Epithelial cell of prostate (primary cell): ENCODE data around the gene DDX3X.
"Not testable (repeated sequence)": the region's sequence is repeated elsewhere in the genome, so short reads cannot be mapped to it uniquely, and the experiment has no call there.

ENCODE experiments used
- DNase-seq: peaks from one replicate; pipeline ENCODE4 v3.0.0-alpha.2; 2011; ENCODE audit warnings: low read depth, low spot score
- H3K27ac ChIP-seq: fragments of 450-650 bp; 2 replicates; pipeline ENCODE4 v1.5.1; 2017; ENCODE audit warnings: mild to moderate bottlenecking

Gene DDX3X

DNA sequence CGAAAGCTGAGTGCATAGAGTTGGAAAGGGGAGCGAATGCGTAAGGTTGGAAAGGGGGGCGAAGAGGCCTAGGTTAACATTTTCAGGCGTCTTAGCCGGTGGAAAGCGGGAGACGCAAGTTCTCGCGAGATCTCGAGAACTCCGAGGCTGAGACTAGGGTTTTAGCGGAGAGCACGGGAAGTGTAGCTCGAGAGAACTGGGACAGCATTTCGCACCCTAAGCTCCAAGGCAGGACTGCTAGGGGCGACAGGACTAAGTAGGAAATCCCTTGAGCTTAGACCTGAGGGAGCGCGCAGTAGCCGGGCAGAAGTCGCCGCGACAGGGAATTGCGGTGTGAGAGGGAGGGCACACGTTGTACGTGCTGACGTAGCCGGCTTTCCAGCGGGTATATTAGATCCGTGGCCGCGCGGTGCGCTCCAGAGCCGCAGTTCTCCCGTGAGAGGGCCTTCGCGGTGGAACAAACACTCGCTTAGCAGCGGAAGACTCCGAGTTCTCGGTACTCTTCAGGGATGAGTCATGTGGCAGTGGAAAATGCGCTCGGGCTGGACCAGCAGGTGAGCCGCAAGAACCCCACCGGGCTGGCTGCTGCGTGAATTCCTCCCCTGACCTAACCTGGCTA lies at the start of gene DDX3X:
Gene DDX3X, plus strand, starts transcription at position 419 of the 619 bp plus-strand sequence. Its CDS starts 91 bp downstream, at position 510.
- peak within 1 kb of the TSS; percentile 97 for H3K27ac ChIP-seq
- DNase-seq = peak; percentile 60

DNA sequence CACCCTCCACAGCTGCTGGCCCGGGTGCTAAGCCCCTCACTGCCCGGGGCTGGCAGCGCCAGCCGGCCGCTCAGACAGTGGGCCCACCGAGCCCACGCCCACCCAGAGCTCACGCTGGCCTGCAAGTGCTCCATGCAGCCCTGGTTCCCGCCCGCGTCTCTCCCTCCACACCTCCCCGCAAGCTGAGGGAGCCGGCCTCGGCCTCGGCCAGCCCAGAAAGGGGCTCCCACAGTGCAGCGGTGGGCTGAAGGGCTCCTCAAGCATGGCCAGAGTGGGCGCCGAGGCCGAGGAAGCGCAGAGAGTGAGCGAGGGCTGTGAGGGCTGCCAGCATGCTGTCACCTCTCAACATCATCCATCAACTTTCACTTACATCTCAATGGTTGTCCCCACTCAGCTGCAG lies 48.0 kb upstream of the DDX3X start:
- not testable (repeated sequence) for DNase-seq, H3K27ac ChIP-seq

DNA sequence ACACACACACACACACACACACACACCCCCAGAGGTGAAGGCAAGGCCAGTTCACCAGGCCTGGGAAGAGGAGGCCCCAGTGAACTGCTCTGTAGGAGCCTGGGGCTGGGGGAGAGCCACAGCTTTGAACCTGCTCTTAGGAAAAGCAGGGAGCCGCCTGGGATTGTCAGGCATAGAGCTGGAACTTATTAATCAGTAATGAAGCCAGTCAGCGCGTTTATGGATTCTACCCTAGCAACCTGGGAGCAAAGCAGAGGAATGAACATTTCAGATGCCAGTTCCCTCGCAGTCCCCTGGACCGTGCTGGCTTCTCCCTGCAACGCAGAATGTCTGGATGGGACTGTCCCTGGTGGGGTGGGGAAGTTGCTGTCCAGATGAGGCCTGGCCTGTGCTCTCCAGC lies 45.3 kb upstream of the DDX3X start:
- H3K27ac ChIP-seq = no peak overlapping the region
- DNase-seq = no peak

DNA sequence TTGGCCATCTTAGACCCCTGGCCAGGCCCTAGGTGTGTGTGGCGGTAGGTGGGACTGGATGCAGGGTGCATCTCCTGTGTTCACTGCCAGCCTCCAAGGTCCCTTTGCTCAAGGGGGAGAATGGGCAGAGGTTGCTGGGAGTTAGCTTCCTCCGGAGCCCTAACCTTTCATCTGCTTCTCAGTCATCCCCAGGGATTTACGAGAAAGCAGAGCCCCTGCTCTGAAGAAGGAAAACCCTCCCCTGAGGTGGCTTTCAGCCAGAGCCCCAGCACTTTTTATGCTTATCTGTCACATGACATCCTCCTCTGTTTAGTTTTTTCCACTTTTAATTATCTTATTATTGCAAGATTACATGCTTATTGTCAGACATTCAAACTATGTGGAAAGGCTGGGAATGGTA lies 44.9 kb upstream of the DDX3X start:
- DNase-seq = no peak
- H3K27ac ChIP-seq = no peak overlapping the region

DNA sequence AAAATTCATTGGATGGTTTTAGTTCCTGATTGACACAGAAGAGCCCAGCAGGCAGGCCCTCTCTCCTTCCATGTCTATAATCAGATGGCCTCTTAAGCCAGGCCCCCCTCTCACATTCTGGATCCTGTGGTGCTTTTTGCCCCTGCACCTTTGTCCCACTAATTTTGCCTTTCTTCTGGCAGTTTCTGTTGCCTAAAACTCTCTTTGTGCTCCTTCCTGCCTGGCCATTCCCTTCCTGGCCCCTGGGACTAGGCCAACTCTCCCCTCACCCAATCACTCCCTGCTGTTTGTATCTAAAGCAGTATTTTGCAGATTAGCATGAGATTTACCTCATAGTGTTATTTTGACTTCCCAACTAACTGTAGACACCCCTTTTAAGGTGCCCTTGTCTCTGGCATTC lies 42.7 kb upstream of the DDX3X start:
- DNase-seq = no peak
- H3K27ac ChIP-seq = no peak overlapping the region

DNA sequence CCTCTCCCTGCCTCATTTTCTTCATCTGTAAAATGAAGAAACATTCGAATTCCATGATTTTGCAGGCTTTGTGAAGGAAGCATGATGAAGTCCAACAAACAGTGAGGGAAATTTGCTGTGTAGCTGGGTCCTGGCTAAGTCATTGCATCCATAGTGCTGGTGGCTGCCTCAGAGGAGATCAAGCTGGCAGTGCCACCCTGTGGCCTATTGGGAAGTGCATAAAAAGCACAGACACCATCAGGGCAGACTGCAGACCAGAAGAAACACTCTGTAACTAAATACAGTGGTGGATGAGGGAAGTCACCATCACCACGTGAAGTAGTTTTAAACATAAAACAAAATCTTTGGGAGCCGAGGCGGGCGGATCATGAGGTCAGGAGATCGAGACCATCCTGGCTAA lies 40.7 kb upstream of the DDX3X start:
- no peak for DNase-seq
- no peak overlapping the region for H3K27ac ChIP-seq

DNA sequence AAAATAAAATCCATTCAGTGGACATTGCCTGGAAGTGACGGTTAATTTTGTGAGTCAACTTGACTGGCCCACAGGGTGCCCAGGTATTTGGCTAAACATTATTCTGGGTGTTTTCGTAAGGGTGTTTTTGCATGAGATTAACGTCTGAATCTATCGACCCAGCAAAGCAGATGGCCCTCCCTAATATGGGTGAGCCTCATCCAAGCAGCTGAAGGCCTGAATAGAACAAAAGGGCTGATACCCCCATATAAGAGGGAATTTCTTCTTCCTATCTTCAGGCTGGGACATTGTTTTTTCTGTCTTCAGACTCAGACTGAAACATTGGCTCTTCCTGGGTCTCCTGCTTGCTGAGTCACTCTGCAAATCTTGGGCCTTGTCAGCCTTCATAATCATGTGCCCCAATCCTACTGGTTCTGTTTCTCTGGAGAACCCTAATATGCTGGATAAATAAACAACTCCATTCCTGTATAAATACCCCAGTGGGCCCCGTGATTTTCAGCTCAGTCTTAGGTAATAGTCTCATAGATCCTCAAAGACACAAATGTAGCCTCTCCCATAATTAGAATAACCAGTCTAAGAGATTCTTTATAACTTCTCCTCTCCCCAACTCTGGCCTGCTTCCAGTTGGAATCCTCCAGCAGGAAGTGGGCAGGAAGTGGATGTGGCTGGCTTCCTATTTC lies 33.1 kb upstream of the DDX3X start:
- H3K27ac ChIP-seq = peak overlapping the region; percentile 49
- peak; percentile 3 for DNase-seq

DNA sequence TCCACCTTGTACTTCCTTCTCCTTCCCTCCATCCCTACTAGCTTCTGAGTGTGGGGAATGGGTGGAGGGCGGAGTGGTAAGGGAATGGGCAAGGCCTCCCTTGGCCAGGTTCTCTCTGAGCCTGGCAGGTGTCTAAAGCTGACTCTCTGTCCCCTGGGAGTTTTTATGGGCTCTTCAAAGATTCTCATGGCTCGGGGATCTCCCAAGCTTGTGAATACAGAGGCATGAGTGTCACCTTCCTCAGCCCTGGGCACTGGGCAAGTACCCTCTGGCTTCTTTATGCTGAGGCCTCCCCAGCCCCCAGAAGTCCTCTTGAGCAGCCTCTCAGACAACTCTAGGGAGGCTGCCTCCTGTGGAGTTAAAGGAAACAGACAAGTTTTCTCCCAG lies 32.5 kb upstream of the DDX3X start:
- peak overlapping the region; percentile 49 for H3K27ac ChIP-seq
- no peak for DNase-seq

DNA sequence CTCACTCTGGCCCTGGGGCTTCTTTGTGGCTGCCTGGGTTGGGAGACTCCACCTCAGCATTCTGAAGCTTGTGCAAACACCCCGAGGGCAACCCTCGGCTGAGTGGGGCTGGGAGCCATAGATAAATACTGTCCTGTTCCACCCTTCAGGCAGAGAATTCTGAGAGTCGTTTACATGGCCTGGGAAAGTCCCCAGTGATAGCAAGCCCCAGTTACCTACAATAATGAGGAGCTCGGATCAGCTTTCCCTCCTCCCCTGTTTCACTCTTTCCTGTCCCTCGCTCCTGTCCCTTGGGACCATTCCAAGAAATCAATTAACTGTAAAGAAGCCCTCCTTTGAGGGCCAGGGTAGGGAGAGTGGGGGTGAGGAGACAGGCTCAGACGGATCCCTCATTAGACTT lies 31.6 kb upstream of the DDX3X start:
- DNase-seq = peak; percentile 16
- H3K27ac ChIP-seq = peak overlapping the region; percentile 49

DNA sequence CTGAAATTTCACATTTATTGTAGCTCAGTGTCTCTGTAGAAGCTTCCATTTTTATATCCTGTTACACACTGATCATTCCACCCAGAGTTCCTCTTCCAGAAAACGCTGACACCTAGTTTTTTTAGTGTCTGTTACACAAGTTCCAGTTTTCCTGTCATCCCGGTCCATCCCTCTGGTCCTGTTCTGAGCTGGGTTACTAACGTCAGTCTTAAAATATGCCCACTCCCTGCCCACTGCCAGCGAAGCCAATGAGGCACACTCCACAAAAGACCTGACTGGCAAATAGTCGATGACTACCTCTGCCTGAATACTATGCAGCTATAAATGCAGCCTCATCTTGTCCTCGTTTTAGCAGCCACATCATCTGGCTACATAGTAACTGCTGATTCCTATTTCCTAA lies 30.9 kb upstream of the DDX3X start:
- H3K27ac ChIP-seq = peak overlapping the region; percentile 49

DNA sequence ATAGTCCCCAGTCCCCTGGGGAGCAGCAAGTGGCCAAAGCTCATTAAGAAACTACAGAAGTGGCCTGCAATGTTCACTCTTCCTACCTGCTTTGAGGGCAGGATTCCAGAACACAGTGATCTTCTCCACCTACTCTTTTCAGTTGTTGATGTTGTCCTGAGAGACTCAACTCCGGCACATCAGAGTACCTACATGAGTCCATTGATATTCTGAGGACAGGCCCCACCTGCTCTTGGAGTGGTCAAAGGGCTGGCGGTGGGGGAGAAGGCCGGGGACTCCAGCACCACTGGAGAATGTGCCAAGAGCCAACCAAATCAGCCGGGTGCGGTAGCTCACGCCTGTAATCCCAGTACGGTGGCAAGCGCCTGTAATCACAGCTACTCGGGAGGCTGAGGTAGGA lies 29.8 kb upstream of the DDX3X start:
- no peak overlapping the region for H3K27ac ChIP-seq
- no peak for DNase-seq

More for the DNA sequence above, 30.9 kb upstream of the DDX3X start:
- peak; percentile 34 for DNase-seq

DNA sequence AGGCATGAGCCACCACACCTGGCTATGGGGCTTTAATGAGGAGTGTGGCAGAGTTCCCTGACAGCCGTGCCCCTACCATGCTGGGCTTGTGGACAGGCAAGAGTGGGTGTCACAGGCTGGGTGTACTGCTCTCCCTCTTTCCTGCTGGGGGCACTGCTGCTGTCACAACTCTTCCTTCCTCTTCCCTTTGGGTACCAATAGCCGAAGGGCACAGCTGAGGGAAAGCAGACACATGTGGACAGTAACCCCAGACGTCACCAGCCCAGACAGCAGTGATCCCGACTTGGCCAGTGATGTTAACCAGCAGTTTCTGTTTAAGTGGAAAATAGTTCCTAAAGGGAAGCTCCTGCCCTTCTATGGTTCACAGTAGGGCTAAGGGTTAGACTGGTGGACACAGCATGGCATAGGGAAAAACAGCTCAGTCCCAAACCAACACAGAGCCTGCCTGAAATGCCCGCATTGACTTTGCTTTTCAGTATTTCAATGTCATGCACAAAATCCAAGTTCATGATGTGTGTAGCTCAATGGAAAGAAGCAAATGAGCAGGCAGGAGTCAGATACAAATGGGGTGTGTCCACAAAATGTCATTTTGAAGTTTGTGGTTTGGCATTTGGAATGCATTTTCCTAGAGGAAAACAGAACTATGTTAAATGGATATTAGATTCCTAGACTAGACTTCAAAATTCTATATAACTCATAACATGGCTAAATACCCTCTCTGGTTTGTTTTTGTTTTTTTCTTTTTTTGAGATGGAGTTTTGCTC lies 24.9 kb upstream of the DDX3X start:
- H3K27ac ChIP-seq = no peak overlapping the region
- DNase-seq = no peak

DNA sequence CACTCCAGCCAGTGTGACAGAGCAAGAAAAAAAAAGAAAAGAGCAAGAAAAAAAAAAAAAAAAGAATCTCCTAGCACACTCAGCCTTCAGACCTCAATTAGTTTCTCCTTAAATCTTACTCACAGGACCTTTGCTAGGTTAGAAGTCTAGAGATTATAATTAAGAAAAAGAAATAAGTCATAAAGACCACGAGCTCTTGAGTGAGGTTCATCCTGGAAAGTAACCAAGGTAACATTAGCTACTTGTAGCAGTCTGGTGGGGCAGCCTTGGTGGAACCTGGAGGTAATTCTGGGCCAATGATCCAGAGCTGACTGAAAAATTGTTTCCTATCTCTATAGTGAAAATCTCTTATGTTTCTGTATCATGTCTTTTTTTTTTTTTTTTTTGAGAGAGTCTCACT lies 21.2 kb upstream of the DDX3X start:
- DNase-seq = no peak
- H3K27ac ChIP-seq = no peak overlapping the region

DNA sequence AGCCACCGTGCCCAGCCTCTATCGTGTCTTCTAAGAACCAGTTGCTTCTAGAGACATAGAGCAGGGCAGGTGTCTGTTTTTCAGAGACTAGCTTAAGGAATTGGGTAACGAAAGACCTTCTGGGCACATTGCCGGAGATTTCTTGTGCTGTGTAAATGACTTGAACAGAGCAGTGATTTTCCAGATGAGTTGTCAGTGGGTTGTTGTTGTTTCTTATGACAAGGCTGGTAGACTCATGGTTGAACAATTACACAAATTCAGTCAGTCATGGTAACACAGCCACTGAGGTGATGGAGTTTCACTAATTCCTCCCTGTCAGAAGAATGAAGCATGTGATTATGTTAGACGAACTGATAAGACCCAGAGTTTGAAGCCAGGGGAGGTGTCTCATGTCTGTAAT lies 20.5 kb upstream of the DDX3X start:
- no peak overlapping the region for H3K27ac ChIP-seq
- no peak for DNase-seq

DNA sequence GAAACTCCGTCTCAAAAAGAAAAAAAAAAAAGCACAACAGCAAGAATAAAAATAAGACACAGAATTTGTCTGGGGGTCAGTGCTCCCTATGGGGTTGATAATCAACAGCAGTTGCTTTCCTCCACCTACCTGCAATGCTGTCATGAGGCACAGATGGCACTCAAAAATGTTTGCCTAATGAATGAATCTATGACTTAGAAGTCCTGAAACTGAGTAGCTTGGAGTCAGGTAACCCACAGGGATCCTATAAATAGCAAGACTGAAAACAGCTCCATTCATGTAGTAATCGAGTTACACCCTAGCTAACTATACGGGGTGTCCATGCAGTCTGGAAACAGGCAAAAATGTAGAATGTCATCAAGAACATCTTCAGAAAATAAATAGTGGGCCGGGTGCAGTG lies 19.8 kb upstream of the DDX3X start:
- no peak for DNase-seq
- no peak overlapping the region for H3K27ac ChIP-seq

DNA sequence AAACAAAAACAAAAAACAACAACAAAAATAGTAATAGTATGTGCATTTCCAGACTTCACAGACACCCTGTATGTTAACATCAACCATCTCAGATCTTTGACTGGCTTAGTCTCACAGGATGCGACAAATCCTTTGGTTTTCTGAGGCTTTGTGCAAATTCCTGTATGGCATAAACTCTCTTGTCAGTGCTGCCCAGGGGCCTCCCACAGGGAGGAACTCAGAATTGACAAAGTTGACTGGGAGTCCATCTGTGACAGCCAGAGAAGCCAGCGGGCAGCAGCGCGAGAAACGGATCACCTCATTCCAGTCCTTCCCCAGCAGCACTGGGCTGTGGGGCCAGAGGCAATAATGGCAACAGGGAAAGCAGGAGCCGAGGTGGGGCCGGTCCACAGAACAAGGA lies 19.1 kb upstream of the DDX3X start:
- no peak for DNase-seq
- no peak overlapping the region for H3K27ac ChIP-seq

DNA sequence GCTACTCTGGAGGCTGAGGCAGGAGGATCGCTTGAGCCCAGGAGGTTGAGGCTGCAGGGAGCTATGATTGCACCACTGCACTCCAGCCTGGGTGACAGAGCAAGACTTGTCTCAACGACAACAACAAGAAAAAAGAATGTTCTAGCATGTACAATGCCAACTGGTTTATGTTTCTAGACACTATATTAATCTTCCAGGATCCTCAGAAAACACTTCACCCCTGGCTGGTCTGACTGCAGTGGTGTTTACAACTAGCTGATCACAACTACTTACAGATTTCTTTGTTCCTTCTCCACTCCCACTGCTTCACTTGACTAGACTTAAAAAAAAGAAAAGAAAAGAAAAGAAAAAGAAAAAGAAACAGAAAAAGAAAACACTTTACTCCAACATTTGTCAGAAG lies 17.7 kb upstream of the DDX3X start:
- not testable (repeated sequence) for DNase-seq, H3K27ac ChIP-seq

DNA sequence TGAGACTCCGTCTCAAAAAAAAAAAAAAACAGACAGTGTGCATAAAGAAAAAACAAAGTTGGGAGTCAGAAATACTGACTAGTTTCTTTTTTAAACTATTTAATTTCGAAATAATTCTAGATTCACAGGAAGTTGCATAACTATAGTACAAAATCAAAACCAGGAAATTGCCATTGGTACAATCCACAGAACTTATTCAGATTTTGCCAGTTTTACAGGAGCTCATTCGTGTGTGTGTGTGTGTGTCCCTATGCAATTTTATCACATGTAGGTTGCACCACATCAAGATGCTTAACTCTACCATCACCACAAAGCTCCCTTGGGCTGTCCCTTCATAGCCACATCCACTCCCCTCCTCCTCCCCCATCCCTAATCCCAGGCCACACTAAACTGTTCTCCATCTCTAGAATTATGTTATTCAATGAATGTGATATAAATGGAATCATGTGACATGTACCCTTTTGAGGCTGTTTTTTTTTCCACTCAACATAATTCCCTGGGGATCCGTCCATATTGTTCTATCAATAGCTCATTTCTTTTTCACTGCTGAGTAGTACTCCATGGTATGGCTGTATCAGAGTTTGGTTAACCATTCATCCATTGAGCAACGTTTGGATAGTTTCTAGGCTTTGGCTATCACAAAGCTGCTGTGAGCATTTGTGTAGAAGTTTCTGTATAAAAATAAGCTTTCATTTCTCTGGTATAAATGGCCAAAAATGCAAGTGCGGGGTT lies 16.3 kb upstream of the DDX3X start:
- no peak for DNase-seq
- no peak overlapping the region for H3K27ac ChIP-seq

DNA sequence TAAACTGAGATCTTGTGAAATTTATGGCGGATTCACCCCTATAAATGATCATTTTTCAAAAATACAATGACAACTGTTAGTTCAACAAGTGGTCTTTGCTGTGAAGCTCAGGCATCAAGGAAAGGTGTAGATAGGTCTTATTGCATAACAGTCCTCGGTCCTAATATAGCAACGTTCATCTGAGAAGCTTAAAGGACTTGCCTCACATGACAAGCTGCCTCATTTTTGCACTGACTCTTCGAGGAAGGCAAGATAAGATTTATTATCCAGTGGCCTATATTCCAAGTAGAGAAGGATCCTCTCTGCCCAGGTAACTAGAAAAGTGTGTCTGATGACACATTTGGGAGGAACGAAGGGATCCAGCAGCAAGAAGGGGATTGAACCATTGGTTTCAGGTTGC lies 13.6 kb upstream of the DDX3X start:
- no peak for DNase-seq
- no peak overlapping the region for H3K27ac ChIP-seq

DNA sequence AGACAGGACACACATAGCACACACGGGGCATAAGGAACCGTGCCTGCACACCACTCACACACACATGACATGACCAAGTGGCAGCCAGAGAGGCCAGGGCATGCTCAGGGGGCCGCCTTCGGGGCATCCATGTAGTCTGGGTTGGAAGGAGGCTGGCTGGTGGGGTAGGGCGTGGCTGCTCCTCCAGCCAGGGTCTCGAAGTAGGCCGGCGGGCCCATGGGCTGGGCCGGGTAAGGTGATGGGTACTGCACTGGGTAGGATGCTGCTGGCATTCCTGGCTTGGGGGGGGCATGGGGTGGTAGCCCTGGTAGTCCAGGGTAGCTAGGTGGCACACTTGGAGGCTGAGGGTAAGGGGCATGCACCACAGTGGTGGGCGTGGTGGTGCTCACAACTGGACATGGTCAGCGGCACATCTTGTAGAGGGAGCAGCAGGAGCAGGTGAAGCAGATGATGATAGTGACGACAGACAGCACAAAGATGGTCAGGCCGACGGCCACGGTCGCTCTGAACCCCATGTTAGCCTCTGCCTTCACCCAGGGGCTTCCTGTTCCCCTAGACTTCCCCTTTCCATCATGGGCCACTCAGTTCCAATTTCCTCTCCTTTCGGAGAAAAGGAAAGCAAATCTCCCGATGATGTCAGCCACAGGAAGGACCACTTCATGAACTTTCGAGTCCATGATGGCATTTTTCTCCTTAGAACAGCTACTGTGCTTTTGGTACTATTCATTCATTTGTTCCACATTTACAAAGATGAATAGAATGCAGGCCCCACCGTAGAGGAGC lies 10.9 kb upstream of the DDX3X start:
- DNase-seq = no peak
- no peak overlapping the region for H3K27ac ChIP-seq
